ENCODE measurements around the gene CFAP53.
"Not testable (repeated sequence)": the region's sequence is repeated elsewhere in the genome, so short reads cannot be mapped to it uniquely, and the experiment has no call there.

The CFAP53 gene

GRCh38 chr18:50272568-50272967 lies 6.3 kb upstream of the CFAP53 start:
- ChIA-PET CTCF (no interaction called here), POLR2A (ENCODE audit: low non-redundant PET) (no interaction called here)

DNA sequence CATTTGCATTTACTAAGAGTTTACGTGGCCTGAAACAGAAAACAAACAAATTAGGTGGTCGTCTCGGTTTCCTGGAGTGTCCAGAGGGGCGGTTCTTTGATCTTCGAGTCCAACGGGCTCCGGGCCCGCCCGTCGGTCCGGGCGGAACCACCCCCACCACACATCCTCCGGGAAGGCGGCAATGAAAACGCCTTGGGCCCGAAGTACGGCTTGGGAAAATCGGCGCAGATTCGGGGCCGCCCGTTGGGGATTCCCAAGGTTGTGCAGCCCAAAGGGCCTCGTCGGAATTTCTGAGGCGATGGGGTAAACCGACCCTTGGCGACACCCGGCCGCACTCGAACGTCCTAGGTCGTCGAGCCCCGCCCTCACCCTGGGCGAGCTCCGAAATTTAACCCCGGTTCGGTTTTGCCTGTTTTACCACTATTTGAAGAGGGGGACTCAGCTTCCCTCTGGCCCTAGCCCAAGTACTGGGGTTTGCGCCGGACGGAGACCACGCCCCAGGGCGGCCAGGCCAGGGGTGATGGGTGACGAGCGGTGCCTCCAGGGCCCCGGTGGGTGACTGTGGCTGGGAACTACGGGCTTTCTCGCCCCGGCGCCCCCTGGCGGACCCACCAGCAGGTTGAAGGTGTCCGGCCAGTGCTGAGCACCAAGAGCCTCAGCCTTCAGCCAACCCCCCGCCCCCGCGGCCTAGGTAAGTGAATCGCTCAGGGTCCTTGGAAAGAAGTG lies 1.9 kb upstream of the CFAP53 start:
- no peak; the same call in 1 of the 2 replicates for TF ChIP-seq CTCF (conservative IDR thresholded peaks at IDR 0.05; ENCODE audit: low read depth)
- no peak for DNase-seq (ENCODE audit: low spot score)
- H3K27ac ChIP-seq: peak overlapping the region; percentile 20
- ChIA-PET CTCF (no interaction called here), POLR2A (ENCODE audit: low non-redundant PET) (no interaction called here)

More at GRCh38 chr18:50272568-50272967, 6.3 kb upstream of the CFAP53 start:
- peak overlapping the region; percentile 25; the same call in 1 of the 2 replicates for H3K27ac ChIP-seq
- no peak for TF ChIP-seq CTCF (conservative IDR thresholded peaks at IDR 0.05; ENCODE audit: low read depth)
- DNase-seq (ENCODE audit: low spot score): no peak

- TF ChIP-seq CTCF (conservative IDR thresholded peaks at IDR 0.05; ENCODE audit: low read depth): no peak
- no peak overlapping the region for H3K27ac ChIP-seq
- DNase-seq (ENCODE audit: low spot score): no peak
- ChIA-PET POLR2A (ENCODE audit: low non-redundant PET) (no interaction called here), CTCF (interaction anchor here (0.6 kb wide), 1 partner anchor 931 kb away, joined by 3 read pairs; no protein-coding TSS in a partner anchor)
These were observed 3.3 kb downstream of the CFAP53 start for GRCh38 chr18:50262977-50263376.

DNA sequence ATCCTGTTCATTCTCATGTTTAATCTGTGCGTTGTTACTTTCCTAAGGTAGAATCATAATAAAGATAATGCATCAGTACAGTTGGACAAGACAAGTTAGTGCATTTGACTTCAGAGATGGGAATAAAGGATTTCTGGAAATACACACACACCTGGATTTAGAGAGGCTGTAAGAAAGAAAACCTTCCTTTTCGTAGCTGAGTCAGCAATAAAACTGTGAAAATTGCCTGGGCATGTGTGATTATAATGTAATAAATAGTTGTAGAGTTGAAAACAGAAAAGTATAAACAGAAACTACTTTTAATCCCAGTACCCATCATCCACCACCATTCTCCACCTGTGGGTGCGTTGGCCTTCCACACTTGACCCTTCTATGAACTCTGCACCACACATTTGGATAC lies 15.4 kb downstream of the CFAP53 start:
- DNase-seq (ENCODE audit: low spot score): no peak
- no peak for TF ChIP-seq CTCF (conservative IDR thresholded peaks at IDR 0.05; ENCODE audit: low read depth)
- POLR2A ChIA-PET (ENCODE audit: low non-redundant PET): no interaction called here
- H3K27ac ChIP-seq: no peak overlapping the region
- CTCF ChIA-PET: no interaction called here

DNA sequence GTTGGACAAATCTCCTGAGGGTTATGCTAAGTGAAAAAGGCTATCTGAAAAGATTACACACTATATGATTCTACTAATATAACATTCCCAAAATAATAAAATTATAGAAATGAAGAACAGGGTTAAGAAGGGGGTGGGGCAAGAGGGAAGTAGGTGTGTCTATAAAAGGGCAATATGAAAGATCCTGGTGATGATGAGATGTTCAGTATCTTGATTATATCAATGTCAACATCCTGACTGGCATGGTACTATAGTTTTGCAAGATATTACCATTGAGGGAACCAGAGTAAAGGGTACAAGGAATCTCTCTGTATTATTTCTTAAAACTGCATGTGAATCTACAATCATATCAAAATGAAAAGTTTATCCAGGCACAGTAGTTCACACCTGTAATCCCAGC lies 16.7 kb downstream of the CFAP53 start:
- no peak for TF ChIP-seq CTCF (conservative IDR thresholded peaks at IDR 0.05; ENCODE audit: low read depth)
- POLR2A ChIA-PET (ENCODE audit: low non-redundant PET): no interaction called here

DNA sequence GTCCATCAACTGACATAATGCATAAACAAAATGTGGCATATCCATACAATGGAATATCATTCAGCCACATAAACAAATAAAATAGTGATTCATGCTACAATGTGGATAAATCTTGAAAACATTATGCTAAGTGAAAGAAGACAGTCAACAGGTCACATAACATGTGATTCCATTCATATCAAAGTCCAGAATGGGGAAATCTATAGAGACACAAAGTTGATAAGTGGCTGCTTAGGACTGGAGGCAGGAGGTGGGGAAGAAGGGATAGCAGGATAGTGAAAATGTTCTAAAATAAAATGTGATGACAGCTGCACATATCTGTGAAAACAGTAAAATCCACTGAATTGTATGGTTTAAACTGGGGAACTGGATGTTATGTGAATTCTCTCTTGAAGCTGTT lies 18.7 kb downstream of the CFAP53 start:
- TF ChIP-seq CTCF (conservative IDR thresholded peaks at IDR 0.05; ENCODE audit: low read depth): no peak
- ChIA-PET CTCF (no interaction called here), POLR2A (ENCODE audit: low non-redundant PET) (no interaction called here)
- no peak overlapping the region for H3K27ac ChIP-seq
- DNase-seq (ENCODE audit: low spot score): no peak

More for the DNA sequence above, 16.7 kb downstream of the CFAP53 start:
- DNase-seq (ENCODE audit: low spot score): no peak
- CTCF ChIA-PET: no interaction called here
- no peak overlapping the region for H3K27ac ChIP-seq

DNA sequence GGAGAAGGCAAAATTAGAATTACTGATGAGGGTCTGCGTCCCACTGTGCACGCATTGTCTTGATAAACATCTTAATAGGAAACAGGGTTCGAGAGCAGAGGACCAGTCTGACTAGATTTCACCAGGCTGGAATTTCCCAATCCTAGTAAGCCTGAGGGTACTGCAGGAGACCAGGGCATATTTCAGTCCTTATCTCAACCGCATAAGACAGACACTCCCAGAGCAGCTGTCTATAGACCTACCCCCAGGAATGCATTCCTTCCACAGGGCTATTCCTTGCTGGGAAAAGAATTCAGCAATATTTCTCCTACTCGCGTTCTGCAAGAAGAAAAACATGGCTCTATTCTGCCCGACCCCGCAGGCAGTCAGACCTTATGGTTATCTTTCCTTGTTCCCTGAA lies 24.5 kb downstream of the CFAP53 start:
- CTCF ChIA-PET; POLR2A ChIA-PET (ENCODE audit: low non-redundant PET): not testable (repeated sequence)

More for the DNA sequence above, 24.5 kb downstream of the CFAP53 start:
- DNase-seq (ENCODE audit: low spot score); H3K27ac ChIP-seq: not testable (repeated sequence)
